Measurements from ENCODE around the gene MRPL23.
"Not testable (repeated sequence)": the region's sequence is repeated elsewhere in the genome, so short reads cannot be mapped to it uniquely, and the experiment has no call there.

DNA sequence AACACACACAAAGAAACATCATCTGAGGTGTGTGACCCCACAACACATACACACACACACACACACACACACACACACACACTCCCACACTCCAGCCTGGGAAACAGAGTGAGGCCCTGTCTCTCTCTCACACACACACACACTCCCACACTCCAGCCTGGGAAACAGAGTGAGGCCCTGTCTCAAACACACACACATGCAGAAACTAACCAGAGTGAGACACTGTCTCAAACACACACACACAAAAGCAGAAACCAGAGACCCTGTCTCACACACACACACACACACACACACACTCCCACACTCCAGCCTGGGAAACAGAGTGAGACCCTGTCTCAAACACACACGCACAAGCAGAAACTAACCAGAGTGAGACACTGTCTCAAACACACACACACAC is 7.3 kb upstream of the MRPL23 start:
- not testable (repeated sequence) for TF ChIP-seq POLR2A (IDR thresholded peaks at IDR 0.05)
- TF ChIP-seq, protein P1, sequence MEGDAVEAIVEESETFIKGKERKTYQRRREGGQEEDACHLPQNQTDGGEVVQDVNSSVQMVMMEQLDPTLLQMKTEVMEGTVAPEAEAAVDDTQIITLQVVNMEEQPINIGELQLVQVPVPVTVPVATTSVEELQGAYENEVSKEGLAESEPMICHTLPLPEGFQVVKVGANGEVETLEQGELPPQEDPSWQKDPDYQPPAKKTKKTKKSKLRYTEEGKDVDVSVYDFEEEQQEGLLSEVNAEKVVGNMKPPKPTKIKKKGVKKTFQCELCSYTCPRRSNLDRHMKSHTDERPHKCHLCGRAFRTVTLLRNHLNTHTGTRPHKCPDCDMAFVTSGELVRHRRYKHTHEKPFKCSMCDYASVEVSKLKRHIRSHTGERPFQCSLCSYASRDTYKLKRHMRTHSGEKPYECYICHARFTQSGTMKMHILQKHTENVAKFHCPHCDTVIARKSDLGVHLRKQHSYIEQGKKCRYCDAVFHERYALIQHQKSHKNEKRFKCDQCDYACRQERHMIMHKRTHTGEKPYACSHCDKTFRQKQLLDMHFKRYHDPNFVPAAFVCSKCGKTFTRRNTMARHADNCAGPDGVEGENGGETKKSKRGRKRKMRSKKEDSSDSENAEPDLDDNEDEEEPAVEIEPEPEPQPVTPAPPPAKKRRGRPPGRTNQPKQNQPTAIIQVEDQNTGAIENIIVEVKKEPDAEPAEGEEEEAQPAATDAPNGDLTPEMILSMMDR (IDR thresholded peaks at IDR 0.05), result not testable (repeated sequence)
